Uterus (tissue), 2 donors: ENCODE data around the gene C1orf210.

ENCODE experiments used
- POLR2A ChIP-seq, 2 donors: fragments of 450-650 bp; IDR thresholded peaks; one replicate each; pipeline ENCODE4 v1.6.1; 2016; ENCODE audit warnings: antibody characterized with exemption in 2 of 2, mild to moderate bottlenecking in 1 of 2, moderate library complexity in 1 of 2
- TF ChIP-seq, protein P1 (sequence below), 4 experiments: fragments of 200-600 bp in 2 of 4; fragments of 450-650 bp in 2 of 4; sonication (generic) in 2 of 4; IDR thresholded peaks; one replicate each; pipeline ENCODE4 v1.5.1; 2016 to 2019; ENCODE audit warnings: antibody characterized with exemption in 4 of 4, mild to moderate bottlenecking in 2 of 4, moderate library complexity in 1 of 4

DNA sequence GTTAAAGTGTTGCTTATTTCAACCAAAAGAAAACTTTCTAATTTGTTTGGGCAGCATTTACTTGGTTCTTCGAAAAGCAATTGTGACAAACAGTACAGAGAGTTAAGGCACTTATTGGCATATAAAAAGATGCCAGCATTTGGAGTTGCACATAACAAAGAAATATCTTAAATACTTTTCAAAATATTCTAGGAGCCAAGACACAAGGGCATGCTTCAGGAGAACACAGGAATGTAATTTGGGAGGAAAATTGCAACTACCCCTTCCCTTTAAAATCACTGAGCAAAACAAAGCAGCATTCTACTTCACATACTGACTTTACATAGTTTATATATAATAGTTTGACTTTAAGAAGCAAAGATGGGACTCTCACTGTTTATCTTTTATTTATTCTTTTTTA lies 10.8 kb upstream of the C1orf210 start:
- TF ChIP-seq, protein P1, sequence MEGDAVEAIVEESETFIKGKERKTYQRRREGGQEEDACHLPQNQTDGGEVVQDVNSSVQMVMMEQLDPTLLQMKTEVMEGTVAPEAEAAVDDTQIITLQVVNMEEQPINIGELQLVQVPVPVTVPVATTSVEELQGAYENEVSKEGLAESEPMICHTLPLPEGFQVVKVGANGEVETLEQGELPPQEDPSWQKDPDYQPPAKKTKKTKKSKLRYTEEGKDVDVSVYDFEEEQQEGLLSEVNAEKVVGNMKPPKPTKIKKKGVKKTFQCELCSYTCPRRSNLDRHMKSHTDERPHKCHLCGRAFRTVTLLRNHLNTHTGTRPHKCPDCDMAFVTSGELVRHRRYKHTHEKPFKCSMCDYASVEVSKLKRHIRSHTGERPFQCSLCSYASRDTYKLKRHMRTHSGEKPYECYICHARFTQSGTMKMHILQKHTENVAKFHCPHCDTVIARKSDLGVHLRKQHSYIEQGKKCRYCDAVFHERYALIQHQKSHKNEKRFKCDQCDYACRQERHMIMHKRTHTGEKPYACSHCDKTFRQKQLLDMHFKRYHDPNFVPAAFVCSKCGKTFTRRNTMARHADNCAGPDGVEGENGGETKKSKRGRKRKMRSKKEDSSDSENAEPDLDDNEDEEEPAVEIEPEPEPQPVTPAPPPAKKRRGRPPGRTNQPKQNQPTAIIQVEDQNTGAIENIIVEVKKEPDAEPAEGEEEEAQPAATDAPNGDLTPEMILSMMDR (IDR thresholded peaks at IDR 0.05): no peak
- no peak for TF ChIP-seq POLR2A (IDR thresholded peaks at IDR 0.05)
